Activated naive CD8-positive, alpha-beta T cell treated with anti-CD3 and anti-CD28 coated beads for 36 hours (primary cell): ENCODE results near the gene CDK10. TPM values are rescaled to one million over a fixed set of nuclear protein-coding genes. Genes with fewer than 3 reads are reported as not detected.

Source experiments
- DNase-seq: peaks from one replicate; pipeline ENCODE4 v3.0.0; 2021
- H3K27ac Mint-ChIP-seq: one replicate; pipeline ENCODE4 v1.8.0; 2022; ENCODE audit warnings: mild to moderate bottlenecking, moderate library complexity, mixed read lengths
- H3K27me3 Mint-ChIP-seq: one replicate; pipeline ENCODE4 v1.8.0; 2022; ENCODE audit warnings: mild to moderate bottlenecking, mixed read lengths
- H3K36me3 Mint-ChIP-seq: one replicate; pipeline ENCODE4 v1.8.0; 2021; ENCODE audit warnings: mild to moderate bottlenecking, mixed read lengths
- H3K4me1 Mint-ChIP-seq: one replicate; pipeline ENCODE4 v1.8.0; 2021; ENCODE audit warnings: mixed read lengths
- H3K4me3 Mint-ChIP-seq: one replicate; pipeline ENCODE4 v1.8.0; 2022; ENCODE audit warnings: mild to moderate bottlenecking, moderate library complexity, mixed read lengths
- H3K9me3 Mint-ChIP-seq: one replicate; pipeline ENCODE4 v1.8.0; 2022; ENCODE audit warnings: mixed read lengths
- total RNA-seq, 2 experiments: library from RNA; stranded (reverse); gene quantifications; one replicate each; pipeline ENCODE4 v1.2.3, GENCODE V29; 2021

Gene CDK10
- total RNA-seq, 2 experiments from 2014 or later: 72.9 to 77.0 TPM

GRCh38 chr16:89739383-89739782, 52.9 kb downstream of the CDK10 start:
- H3K36me3 Mint-ChIP-seq: peaks cover 50% of the 10 kb centered on the region
- no peaks in the 10 kb centered on the region for H3K27me3 Mint-ChIP-seq
- peaks cover 22% of the 10 kb centered on the region for H3K4me1 Mint-ChIP-seq
- H3K9me3 Mint-ChIP-seq: no peaks in the 10 kb centered on the region
- peak overlapping the region; percentile 34 for H3K27ac Mint-ChIP-seq
- no peak for DNase-seq
- no peak overlapping the region for H3K4me3 Mint-ChIP-seq

- Mint-ChIP-seq H3K9me3 (no peaks in the 10 kb centered on the region), H3K27ac (peak overlapping the region; percentile 62), H3K4me3 (no peak overlapping the region), H3K27me3 (no peaks in the 10 kb centered on the region), H3K36me3 (peaks cover 47% of the 10 kb centered on the region), H3K4me1 (peaks cover 19% of the 10 kb centered on the region)
- no peak for DNase-seq
Observed at GRCh38 chr16:89741342-89742014, 55.0 kb downstream of the CDK10 start.

GRCh38 chr16:89742948-89743347, 56.5 kb downstream of the CDK10 start:
- Mint-ChIP-seq H3K36me3 (peaks cover 36% of the 10 kb centered on the region), H3K4me3 (no peak overlapping the region), H3K27me3 (no peaks in the 10 kb centered on the region), H3K4me1 (peaks cover 5% of the 10 kb centered on the region), H3K9me3 (no peaks in the 10 kb centered on the region), H3K27ac (peak overlapping the region; percentile 54)
- no peak for DNase-seq

- Mint-ChIP-seq H3K4me1 (peaks cover 7% of the 10 kb centered on the region), H3K27ac (no peak overlapping the region), H3K4me3 (no peak overlapping the region), H3K36me3 (peaks cover 31% of the 10 kb centered on the region), H3K9me3 (no peaks in the 10 kb centered on the region), H3K27me3 (no peaks in the 10 kb centered on the region)
- DNase-seq: no peak
Observed at GRCh38 chr16:89744813-89745212, 58.3 kb downstream of the CDK10 start.

Other genes starting within 250 kb of the CDK10 start
- gene ANKRD11, start 196.1 kb upstream of the CDK10 start, total RNA-seq: 100 to 1,000 TPM; 129 to 142 TPM
- gene SPG7, start 178.3 kb upstream of the CDK10 start, total RNA-seq: 10 to 100 TPM; 63.1 to 76.7 TPM
- gene RPL13, start 126.0 kb upstream of the CDK10 start, total RNA-seq: 1,000 to 10,000 TPM; 2,814 to 2,845 TPM
- 1 to 10 TPM; 5.7 to 6.0 TPM for gene CPNE7, start 110.9 kb upstream of the CDK10 start, total RNA-seq
- gene DPEP1, start 73.0 kb upstream of the CDK10 start, total RNA-seq: under 1 TPM in 1 of 2 experiments, not detected in 1; 0.16 TPM
- 10 to 100 TPM; 70.7 to 73.9 TPM for gene CHMP1A, start 29.0 kb upstream of the CDK10 start, total RNA-seq
- gene SPATA33, start 28.9 kb upstream of the CDK10 start, total RNA-seq: 10 to 100 TPM in 1 of 2 experiments, 1 to 10 TPM in 1; 7.0 to 10.2 TPM
- gene SPATA2L, start 15.0 kb downstream of the CDK10 start, total RNA-seq: 1 to 10 TPM; 3.2 to 3.3 TPM
- gene VPS9D1, start 34.2 kb downstream of the CDK10 start, total RNA-seq: 1 to 10 TPM; 1.6 TPM
- 10 to 100 TPM; 24.7 to 24.9 TPM for gene ZNF276, start 34.8 kb downstream of the CDK10 start, total RNA-seq
- 10 to 100 TPM; 79.7 to 88.2 TPM for gene FANCA, start 130.0 kb downstream of the CDK10 start, total RNA-seq
- under 1 TPM; 0.14 to 0.52 TPM for gene SPIRE2, start 141.8 kb downstream of the CDK10 start, total RNA-seq
- 100 to 1,000 TPM; 126 to 127 TPM for gene TCF25, start 186.9 kb downstream of the CDK10 start, total RNA-seq
- gene MC1R, start 232.2 kb downstream of the CDK10 start, total RNA-seq: 1 to 10 TPM; 1.4 TPM
- not detected for gene TUBB3, start 236.7 kb downstream of the CDK10 start, total RNA-seq